ENCODE measurements around the gene ZGPAT. TPM values are rescaled to one million over a fixed set of nuclear protein-coding genes. Genes with fewer than 3 reads are reported as not detected.
A peak's percentile ranks its signal among the peaks of the same experiment; 100 is the strongest.

The ZGPAT gene
- total and polyA plus RNA-seq, 2 donors (not counting 3 experiments of a cell fraction or from before 2014, with no cell fraction given) = 23.1 to 29.3 TPM

DNA sequence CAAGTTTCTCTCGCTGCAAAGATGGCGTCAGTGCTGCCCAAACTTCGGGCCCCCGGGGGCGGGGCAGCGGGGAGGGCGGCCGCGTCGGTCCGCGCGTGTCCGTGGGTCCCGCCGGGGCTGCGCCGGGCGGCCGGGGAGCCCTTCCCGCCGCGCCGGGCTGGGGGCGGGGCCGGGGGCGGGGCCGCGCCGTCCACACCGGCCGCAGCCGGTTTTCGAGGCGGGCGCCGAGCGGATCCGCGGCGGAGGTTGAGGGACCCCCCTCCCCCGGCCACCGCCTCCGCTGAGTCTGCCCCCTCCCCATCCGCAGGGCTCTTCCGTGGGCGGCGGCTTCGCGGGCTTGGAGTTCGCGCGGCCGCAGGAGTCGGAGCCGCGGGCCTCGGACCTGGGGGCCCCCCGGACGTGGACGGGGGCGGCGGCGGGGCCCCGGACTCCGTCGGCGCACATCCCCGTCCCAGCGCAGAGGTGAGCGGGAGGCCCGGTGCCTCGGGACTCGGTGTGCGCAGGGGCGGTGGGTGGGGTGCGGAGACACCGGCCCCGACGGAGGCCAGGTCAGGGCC, 32.3 kb downstream of the ZGPAT start:
- Histone ChIP-seq H3K27me3 (ENCODE audit: control insufficient read depth in 2 of 2, insufficient read depth in 2 of 2, low read length in 2 of 2) (no peaks in the 10 kb centered on the region), H3K4me2 (ENCODE audit: insufficient read depth, low read length) (peak overlapping the region; percentile 76), H3K9me1 (replicated peaks; ENCODE audit: control insufficient read depth, extremely low read depth, insufficient read depth, low read length) (no peaks in the 10 kb centered on the region), H3K4me3 (replicated peaks in 1 of 3; ENCODE audit: insufficient read depth in 1 of 3, low read depth in 1 of 3, low read length in 3 of 3) (peak overlapping the region; percentile 41 to 72 (median 52)), H3K4me1 (ENCODE audit: control insufficient read depth, extremely low read depth, insufficient read depth, low read length) (peaks cover 9% of the 10 kb centered on the region), H3K9me3 (replicated peaks; ENCODE audit: control insufficient read depth, insufficient read depth, low read length) (no peaks in the 10 kb centered on the region), H2AFZ (ENCODE audit: low read depth, low read length) (peak overlapping the region; percentile 40), H4K20me1 (replicated peaks; ENCODE audit: control insufficient read depth, extremely low read depth, insufficient read depth, low read length) (no peaks in the 10 kb centered on the region), H3K27ac (ENCODE audit: insufficient read depth, low read depth, low read length) (no peak overlapping the region), H3K36me3 (ENCODE audit: control insufficient read depth in 2 of 2, extremely low read depth in 1 of 2, insufficient read depth in 2 of 2, low read length in 2 of 2) (peaks cover 0 to 27% of the 10 kb centered on the region in 2 experiments), H3K9ac (replicated peaks; ENCODE audit: extremely low read depth, insufficient read depth, low read length) (peak overlapping the region; percentile 61), H3K79me2 (ENCODE audit: control insufficient read depth, insufficient read depth, low read length) (no peaks in the 10 kb centered on the region)
- DNase-seq (ENCODE audit: low read depth, low spot score) (peak; percentile 15), FAIRE-seq (no peak)
- TF ChIP-seq, protein P1, sequence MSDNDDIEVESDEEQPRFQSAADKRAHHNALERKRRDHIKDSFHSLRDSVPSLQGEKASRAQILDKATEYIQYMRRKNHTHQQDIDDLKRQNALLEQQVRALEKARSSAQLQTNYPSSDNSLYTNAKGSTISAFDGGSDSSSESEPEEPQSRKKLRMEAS (IDR thresholded peaks at IDR 0.05; ENCODE audit: insufficient read depth, insufficient read length) = no peak
- TF ChIP-seq GATA2 (IDR thresholded peaks at IDR 0.05; ENCODE audit: insufficient read depth, insufficient read length, low read depth, low read length) (no peak), EZH2 (IDR thresholded peaks at IDR 0.05; ENCODE audit: borderline replicate concordance, low read depth, low read length, severe bottlenecking) (no peak), POLR2A (IDR thresholded peaks at IDR 0.05; ENCODE audit: low read depth, low read length) (no peak), JUN (IDR thresholded peaks at IDR 0.05; ENCODE audit: borderline replicate concordance, insufficient read depth, insufficient read length, low read depth) (no peak), MYC (IDR thresholded peaks at IDR 0.05; ENCODE audit: low read depth, low read length) (no peak), FOS (IDR thresholded peaks at IDR 0.05; ENCODE audit: borderline replicate concordance, insufficient read depth, low read length) (no peak), POLR2AphosphoS5 (IDR thresholded peaks at IDR 0.05; ENCODE audit: insufficient read depth, low read depth, low read length) (peak; percentile 30)
- TF ChIP-seq, protein P2, sequence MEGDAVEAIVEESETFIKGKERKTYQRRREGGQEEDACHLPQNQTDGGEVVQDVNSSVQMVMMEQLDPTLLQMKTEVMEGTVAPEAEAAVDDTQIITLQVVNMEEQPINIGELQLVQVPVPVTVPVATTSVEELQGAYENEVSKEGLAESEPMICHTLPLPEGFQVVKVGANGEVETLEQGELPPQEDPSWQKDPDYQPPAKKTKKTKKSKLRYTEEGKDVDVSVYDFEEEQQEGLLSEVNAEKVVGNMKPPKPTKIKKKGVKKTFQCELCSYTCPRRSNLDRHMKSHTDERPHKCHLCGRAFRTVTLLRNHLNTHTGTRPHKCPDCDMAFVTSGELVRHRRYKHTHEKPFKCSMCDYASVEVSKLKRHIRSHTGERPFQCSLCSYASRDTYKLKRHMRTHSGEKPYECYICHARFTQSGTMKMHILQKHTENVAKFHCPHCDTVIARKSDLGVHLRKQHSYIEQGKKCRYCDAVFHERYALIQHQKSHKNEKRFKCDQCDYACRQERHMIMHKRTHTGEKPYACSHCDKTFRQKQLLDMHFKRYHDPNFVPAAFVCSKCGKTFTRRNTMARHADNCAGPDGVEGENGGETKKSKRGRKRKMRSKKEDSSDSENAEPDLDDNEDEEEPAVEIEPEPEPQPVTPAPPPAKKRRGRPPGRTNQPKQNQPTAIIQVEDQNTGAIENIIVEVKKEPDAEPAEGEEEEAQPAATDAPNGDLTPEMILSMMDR (IDR thresholded peaks at IDR 0.05; ENCODE audit: extremely low read depth in 1 of 2, insufficient read depth in 1 of 2, low read depth in 1 of 2, low read length in 2 of 2) = no peak
- no TSS peak for BruUV-seq (replicated peaks)
- dilution Hi-C loops (cut with MboI; ENCODE audit: extremely low pct_ligation_motif_present, low sequenced_read_pairs) (no loop called here), intact Hi-C loops (cut with micrococcal nuclease) (loop anchor here (1.0 to 2.0 kb wide), 2 partner anchors 33 to 113 kb away; partner anchors contain the start of genes ARFRP1 and GMEB2)
- POLR2A ChIA-PET = no interaction called here
- CTCF ChIA-PET = interaction anchor here (0.7 to 2.0 kb wide), 10 partner anchors 33 to 298 kb away, joined by 3 to 12 read pairs (median 6); partner anchors contain the start of genes ARFRP1, TNFRSF6B, TPD52L2 and ZGPAT
